GM19397 (cell line): Measurements from ENCODE around the gene OPRM1.
"Not testable (repeated sequence)": the region's sequence is repeated elsewhere in the genome, so short reads cannot be mapped to it uniquely, and the experiment has no call there.

Experiments used
- ATAC-seq: cut with Tn5 transposase; IDR thresholded peaks from one replicate; pipeline ENCODE4 v1.9.1; 2021; ENCODE audit warnings: mild to moderate bottlenecking, moderate library complexity; ENCODE audit not compliant: unreplicated experiment

The OPRM1 gene

DNA sequence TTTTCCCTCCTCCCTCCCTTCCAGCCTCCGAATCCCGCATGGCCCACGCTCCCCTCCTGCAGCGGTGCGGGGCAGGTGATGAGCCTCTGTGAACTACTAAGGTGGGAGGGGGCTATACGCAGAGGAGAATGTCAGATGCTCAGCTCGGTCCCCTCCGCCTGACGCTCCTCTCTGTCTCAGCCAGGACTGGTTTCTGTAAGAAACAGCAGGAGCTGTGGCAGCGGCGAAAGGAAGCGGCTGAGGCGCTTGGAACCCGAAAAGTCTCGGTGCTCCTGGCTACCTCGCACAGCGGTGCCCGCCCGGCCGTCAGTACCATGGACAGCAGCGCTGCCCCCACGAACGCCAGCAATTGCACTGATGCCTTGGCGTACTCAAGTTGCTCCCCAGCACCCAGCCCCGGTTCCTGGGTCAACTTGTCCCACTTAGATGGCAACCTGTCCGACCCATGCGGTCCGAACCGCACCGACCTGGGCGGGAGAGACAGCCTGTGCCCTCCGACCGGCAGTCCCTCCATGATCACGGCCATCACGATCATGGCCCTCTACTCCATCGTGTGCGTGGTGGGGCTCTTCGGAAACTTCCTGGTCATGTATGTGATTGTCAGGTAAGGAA is at the start of gene OPRM1:
TSS of gene OPRM1 (plus strand) at position 10 of the 612 bp plus-strand sequence. CDS start at position 315, 305 bp downstream.
- ATAC-seq = peak; percentile 50

DNA sequence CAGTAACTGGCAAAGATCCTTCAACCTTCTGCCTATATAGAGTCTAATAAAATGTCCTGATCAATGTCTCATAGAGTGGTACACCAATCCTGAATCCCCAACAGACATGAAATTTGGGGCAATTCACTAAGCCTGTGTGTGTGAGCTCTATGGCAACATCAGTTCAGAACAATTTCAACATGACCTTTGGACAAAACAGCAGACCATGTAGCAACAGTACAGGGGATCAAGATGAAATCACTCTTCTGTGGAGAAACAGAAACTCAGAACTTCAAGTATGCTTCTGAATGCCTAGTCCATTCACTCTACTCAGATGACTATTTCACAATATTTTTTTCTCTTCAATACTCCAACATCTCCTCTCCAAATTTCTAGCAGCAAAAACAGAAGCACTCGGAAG is 49.1 kb upstream of the OPRM1 start:
- no peak for ATAC-seq

DNA sequence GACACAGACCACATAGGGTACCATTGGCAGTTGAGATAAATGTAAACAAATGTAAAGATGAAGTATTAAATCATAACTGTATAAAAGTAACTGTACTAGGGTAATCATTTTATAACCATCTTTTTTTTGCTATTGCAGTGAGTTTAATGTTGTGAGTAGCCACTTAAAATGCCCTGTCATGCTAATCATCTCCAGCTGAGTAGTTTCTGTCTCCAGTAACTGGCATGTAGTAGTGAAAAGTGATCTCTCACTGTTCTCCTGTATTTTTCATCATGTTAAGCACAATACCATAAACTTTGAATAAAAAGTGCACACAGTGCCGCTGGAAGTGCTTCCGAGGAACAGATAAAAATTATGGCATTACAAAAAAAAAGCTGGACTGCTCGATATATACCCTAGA is 45.0 kb upstream of the OPRM1 start:
- ATAC-seq = no peak

DNA sequence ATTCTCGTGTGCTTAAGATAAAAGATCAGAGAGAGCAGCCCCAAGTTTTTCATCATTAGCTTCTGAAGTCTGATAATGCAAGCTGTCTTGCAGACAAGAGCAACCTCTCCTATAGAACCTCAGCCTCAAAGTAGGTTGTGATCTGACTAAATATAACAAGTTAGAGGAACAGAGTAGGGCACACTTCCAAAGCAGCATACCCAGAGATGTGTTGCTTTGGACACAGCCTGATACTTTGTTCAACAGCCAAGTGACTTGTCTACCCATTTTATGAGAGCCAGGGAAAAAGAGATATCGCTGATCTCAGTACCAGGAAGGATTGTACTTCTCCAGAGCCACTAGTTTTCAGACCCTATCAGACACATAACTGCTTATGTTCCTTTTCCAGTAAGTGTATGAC is 44.2 kb upstream of the OPRM1 start:
- no peak for ATAC-seq

DNA sequence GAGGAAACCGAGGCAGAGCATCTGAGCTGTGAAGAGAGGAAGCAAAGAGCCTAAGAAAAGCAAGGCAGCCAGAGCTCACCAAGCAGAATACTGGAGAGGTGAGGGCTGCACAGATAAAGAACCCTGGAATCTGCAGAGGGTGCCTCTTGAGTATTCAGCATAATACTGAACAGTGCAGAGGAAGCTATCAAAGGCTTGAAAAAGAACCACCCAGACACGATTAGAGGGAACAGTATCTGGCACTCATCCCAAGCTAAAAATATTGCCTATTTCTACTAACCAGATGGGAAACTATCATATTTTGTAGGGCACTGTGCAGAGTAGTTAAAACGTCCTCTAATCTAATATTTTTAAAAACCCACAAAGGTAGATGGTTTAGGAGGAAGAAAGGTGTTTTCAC is 41.8 kb upstream of the OPRM1 start:
- ATAC-seq = no peak

DNA sequence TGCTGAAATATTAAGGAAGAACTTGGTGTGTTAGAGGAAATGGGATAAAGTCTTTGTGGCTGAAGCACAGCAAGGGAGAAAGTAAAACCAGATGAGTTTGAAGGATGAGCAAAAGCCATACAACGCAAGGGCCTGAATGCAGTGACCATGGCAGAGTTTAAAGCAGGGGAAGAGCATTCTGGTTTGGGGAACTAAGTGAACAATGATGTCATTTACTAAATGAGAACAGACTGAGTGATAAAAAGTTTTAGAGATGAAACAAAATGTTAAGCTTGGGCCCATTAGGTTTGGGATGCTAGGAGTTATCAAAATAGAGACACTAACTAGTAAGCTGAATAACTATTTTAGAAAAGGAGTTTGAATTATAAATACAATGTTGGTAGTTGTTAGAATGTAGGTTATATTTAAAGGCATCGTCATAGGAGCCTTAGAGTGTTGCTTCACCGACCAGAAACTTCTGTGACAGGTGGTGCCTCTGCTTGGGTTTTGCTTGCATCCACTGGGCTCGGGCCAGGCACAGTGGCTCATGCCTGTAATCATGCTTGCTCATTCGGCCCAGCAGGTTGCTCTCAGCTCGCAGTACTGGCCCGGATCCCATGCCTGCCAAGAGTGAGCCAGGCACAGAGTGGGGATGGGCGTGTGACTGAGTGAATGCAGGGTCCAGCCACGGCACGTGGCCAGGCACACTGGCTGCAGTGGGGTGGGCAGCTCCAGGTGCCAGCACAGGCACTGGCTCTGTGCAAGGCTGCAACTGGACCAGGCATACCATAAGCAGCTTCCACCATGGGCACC is 37.4 kb upstream of the OPRM1 start:
- ATAC-seq = no peak

DNA sequence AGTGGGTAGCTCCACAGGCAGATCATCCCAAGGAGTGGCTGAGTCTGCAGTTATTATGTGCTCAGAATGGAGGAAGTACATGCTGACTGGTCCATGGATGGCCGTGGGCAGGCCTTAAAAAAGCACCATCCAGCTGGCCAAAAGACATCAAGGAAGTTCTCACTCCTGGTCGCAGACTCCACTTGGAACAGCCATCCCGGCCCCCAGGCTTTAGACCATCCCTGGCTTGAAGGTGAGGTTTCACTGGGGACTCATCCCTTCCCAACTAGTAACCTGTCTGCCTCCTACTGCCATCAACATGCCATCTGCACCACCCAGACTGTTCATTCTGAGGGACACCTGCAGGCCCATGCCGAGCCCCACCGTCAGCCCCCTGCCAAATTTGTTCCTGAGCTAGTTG is 36.1 kb upstream of the OPRM1 start:
- no peak for ATAC-seq

DNA sequence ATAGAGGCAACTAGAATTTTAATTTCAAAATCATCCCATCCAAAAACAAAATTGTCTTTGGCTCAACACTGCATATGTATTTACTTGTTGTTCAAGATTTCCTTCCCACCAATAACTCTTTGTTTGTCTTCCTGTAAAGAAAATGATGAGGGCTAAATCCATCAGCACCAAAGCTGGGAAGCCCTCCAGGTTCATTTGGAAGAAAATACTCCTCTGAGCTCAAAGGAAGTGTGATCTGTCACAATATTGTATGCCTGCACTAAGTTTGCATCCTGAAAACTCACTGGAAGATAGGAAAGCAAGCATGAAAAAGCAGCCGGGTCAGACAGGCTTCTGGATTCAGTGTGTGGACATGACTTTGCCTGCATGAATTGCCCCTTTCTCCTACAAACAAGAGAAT is 28.7 kb upstream of the OPRM1 start:
- no peak for ATAC-seq

DNA sequence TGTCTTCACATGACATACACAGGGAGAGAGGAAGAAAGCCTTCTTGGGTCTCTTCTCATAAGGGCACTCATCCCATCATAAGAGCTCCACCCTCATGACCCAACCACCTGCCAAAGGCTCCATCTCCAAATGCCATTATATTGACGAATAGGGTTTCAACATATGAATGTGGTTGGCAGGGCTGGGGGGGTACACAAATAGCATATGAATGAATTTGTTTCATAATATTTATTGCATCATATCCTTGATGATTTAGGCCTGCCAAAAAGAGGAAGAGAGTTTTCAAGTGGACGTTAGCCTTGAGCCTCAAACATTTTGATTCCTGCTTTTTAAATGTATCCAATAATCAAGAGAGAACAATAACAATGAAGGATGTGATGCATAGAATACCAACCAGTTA is 26.2 kb upstream of the OPRM1 start:
- no peak for ATAC-seq

DNA sequence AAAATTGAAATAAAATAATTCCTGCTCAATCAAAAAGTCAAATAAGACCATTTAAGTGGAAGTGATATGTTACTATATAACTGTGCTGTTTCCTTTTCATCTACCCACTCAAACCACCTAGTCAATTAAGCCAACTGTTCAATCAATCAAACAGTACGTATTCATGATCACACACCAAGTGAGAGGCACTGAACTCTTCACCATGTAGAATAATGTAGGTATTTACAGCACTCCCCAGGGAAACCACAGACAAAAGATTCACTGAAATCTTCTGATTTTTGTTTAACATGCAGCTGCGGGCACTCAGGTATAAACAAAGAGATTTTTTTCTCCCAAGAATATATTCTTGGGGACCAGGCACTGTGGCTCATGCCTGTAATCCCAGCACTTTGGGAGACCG is 21.3 kb upstream of the OPRM1 start:
- ATAC-seq = no peak

DNA sequence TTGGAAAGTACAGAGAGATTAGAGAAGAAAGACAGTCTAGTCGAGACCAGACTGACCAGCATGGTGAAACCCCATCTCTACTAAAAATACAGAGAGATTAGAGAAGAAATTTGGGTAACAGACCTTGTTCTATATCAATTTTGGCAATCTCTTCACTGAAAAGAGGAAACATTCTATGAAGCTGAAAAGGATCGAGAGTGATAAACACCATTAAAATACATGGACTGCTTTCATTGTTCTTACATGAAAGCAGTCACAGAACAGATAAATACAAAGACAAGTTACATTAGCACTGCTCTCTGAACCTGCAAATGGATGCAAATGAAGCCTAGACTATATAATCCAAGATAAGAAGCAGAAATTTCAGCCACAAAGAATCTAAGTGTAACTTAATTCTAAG is 8.4 kb upstream of the OPRM1 start:
- no peak for ATAC-seq

DNA sequence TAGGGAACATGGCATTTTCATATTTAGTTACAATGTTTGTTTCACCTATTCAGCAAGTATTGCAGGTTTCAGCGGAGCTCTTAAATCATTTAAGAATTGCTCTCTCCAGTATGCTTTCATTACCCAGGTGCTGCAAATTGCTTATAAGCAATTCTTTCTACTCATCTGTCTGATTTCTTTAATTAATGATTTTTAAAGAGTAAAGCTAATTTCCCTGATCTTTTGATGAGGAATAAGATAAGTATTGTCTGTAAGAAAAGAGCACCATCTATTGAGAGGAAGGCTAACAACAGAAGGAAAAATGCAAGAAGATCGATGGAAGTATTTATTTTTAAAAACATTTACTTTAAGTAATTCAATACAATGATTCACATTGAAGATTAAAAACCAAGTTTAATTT is 2.0 kb downstream of the OPRM1 start:
- no peak for ATAC-seq

DNA sequence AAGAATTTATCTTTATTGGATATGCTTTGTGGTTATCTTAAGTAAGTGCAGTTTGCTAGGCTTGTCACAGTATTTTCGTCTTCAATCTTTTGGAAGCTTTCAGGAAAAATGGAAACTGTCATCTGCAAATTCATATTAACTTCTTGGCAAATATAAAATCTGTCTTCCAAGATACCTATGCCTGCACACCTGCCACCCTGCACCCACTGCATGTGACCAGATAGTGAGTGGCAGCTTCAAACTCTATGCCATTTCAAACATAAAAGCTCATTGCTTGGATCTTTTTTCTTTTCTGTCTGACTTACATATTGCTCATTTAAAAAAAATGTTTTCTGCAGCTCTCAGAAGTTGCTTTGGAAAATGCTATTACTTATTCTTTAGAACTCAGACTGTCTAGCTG is 14.1 kb downstream of the OPRM1 start:
- no peak for ATAC-seq

DNA sequence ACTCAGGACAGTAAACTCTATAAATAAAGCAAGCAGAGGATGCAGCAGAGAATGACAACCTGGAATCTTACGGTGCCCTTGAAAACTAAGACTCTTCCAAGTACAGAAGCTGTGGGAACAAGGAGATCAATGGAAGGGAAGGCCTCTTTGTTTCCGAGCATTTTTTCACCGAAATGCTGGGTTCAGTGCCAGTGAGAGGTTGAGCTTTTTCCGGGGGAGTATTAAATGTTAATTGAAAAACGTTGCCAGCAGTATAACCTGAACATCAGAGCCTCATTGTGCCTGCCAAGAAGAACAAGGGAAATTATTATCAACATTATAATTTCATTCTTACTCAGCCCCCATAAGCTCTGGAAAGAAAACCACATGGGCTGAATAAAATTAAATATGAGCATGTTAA is 17.5 kb downstream of the OPRM1 start:
- no peak for ATAC-seq

DNA sequence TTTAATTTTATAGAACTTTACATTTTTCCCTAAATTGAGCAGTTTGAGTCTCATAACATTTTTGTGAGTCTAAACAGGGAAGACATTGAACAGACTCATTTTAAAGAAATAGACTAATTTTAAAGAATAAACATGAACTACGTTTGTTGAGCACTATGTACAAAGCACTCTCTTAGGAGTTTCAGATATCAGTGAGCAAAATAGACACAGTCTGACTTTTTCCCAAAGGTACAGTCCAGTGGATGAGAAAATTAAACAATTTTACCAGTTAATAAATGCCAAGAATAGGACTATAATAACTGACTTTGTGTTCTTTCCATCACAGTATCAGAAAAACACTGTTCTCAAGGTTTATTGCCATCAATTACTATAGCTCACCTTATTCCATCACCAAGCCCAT is 18.1 kb downstream of the OPRM1 start:
- ATAC-seq = no peak

DNA sequence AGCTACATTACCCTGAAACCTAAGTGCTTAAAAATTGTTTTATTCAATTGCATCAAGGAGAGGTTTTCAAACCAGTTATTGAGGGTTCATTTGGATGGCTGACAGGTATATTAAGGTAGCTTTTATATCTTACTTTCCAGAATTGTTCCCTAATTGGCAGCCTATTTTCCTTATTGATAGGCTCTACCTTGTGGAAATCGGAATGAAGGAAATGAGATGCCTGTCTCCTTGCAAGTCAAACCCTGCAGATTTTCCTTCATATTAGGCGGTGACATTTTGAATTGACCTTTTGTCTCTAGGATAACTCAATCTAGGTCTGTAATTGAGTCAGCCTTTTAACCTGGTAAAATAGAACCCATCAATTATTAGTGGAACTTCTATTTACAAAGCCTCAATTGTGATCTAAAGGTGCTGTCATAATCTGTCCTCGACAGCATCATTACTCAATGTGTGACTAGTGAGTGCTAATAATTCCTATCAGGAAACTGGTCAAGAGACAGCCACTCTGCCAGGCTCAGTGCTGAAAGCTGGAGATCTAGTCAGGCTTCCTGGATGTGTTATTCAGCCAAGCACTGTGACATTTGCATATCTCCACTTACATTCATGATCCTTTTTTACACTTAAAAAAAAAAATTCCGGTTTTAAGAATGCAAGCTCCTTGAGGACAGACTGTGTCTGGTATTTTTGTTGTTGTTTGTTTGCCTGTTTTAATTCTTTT is 20.1 kb downstream of the OPRM1 start:
- ATAC-seq = no peak

DNA sequence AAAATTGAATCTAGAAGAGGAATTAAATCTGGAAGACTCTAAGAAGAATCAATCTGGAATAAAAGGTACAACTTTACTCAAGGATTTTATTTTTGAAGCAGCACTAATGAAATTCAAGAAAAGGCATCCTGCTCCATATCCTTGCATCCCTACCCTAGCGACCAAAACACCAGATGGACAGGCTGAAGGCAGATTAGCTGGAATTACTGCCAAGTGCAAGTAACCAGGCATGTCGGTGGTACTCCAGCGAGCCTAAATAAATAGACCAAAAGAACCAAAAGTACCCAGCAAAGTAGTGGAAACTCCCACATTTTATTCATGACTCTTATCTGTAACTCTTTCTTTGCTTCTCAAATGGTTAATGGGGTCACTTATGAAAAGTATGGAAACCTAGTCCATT is 21.0 kb downstream of the OPRM1 start:
- ATAC-seq = no peak

DNA sequence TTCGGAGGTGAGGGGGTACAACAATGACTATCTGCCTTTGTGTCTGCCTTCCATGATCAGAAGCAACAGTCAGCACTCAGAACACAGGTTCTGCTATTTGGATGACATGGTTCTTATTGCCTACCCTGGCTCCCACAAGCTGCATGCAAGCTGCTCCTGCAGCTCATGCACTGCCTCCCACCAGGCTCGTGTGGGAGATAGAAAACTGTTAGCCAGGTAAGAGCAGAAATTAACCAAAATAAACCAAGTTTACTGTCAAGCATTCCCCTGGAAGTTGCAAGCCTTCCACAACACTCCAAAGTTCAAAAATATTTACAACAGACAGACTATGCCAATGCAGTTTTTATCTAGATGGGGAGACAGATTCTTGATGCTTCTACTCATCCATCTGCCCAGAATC is 31.0 kb downstream of the OPRM1 start:
- ATAC-seq = no peak

DNA sequence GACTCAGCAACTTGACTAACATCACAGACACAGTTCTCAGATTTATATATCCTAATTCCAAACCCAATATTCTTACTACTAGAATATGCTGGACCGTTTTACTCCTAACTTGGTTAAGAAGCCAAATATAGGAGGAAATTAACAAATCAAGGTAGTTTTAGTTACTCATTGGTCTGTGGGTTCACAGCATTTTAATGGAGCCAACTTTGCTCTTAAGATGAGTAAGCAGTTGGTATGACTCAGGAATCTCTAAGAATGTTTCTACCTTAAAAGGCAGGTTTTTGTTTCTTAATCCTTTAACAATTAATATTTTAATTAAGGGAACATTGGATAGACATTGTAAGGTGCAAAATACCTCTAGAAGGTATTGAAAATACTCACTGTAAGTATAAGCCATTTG is 31.6 kb downstream of the OPRM1 start:
- no peak for ATAC-seq

DNA sequence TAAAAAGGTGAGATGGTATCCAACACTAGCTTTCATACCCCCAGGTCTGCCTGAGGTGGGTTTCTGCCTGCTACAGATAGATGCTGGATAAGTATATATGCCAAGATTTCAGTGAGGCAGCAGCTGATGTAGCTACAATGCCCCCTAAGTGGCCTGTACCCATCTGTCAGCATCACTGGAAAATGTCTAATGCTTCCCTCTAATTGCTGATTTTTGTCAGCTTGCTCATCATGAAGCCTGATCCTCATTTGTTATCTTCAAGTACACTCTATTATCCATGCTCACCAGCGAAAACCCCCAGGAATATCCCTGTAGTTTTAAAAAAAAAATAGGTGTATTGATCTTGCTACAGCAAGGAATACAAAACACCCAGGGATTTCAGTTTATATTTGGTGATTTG is 32.2 kb downstream of the OPRM1 start:
- ATAC-seq = no peak

DNA sequence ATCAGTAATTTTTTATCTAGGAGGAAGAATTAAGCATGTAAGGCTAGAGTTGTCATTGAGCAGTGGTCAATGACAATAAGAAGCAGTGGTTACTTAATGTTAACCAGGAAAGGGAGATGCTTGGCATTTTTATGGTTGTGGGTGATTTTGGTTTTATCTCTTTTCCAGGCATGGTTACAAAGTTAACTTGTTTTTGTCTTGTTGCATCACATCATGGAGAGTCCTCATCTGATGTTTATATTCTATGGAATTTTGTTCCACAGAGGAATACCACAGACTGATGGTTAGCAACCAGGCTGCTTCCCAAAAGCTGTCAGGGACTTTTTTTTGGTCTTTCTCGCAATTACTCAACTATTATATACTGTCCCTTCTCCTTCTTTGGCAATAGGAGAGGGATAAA is 32.7 kb downstream of the OPRM1 start:
- no peak for ATAC-seq

DNA sequence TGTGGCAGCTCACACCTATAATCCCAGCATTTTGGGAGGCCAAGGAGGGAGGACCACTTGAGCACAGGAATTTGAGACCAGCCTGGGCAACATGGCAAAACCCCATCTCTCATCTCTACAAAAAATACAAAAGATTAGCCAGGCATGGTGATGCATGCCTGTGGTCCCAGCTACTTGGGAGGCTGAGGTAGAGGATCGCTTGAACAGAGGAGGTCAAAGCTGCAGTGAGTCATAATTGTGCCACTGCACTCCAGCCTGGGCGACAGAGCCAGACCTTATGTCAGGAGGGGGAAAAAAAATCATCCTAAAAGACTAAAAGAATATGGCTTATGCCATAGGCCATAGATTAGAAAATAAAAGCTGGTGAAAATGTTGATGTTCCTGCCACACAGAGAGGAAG is 39.6 kb downstream of the OPRM1 start:
- not testable (repeated sequence) for ATAC-seq
